Mesendoderm (in vitro differentiated cells): ENCODE results near the gene KYNU.

Experiments used
- DNase-seq: peaks from one replicate; pipeline ENCODE4 v3.0.0; 2013
- H2AK5ac ChIP-seq: 2 replicates; pipeline ENCODE4 v1.6.1; 2013; ENCODE audit warnings: low read length, inconsistent platforms
- H2BK120ac ChIP-seq: 2 replicates; pipeline ENCODE4 v1.6.1; 2013; ENCODE audit warnings: low read depth, mild to moderate bottlenecking, low read length, moderate library complexity, mixed read lengths
- H2BK15ac ChIP-seq: replicated peaks from 2 replicates; pipeline ENCODE4 v1.6.1; 2013; ENCODE audit warnings: low read depth, mild to moderate bottlenecking, moderate library complexity
- H2BK5ac ChIP-seq: 2 replicates; pipeline ENCODE4 v1.6.1; 2013; ENCODE audit warnings: low read length, inconsistent platforms
- H3K18ac ChIP-seq: 2 replicates; pipeline ENCODE4 v1.6.1; 2013; ENCODE audit warnings: mild to moderate bottlenecking, low read length, mixed read lengths
- H3K23ac ChIP-seq: one replicate; pipeline ENCODE4 v1.6.1; 2013; ENCODE audit warnings: low read length
- H3K27ac ChIP-seq: 2 replicates; pipeline ENCODE4 v1.5.1; 2013; ENCODE audit warnings: low read depth, mild to moderate bottlenecking, inconsistent platforms, low read length, moderate library complexity
- H3K27me3 ChIP-seq: 2 replicates; pipeline ENCODE4 v1.6.1; 2013; ENCODE audit warnings: low read length, control low read depth, mild to moderate bottlenecking, inconsistent platforms; ENCODE audit not compliant: insufficient read depth, poor library complexity
- H3K36me3 ChIP-seq: 2 replicates; pipeline ENCODE4 v1.6.1; 2013; ENCODE audit warnings: low read length, inconsistent platforms; ENCODE audit not compliant: control insufficient read depth, insufficient read depth
- H3K4ac ChIP-seq: one replicate; pipeline ENCODE4 v1.6.1; 2013; ENCODE audit warnings: low read depth, mild to moderate bottlenecking, low read length, moderate library complexity
- H3K4me1 ChIP-seq: 2 replicates; pipeline ENCODE4 v1.6.1; 2013; ENCODE audit warnings: low read depth, low read length, inconsistent platforms; ENCODE audit not compliant: control insufficient read depth
- H3K4me2 ChIP-seq: 2 replicates; pipeline ENCODE4 v1.6.1; 2013; ENCODE audit warnings: low read length
- H3K4me3 ChIP-seq: 2 replicates; pipeline ENCODE4 v1.5.1; 2013; ENCODE audit warnings: mild to moderate bottlenecking, low read length
- H3K56ac ChIP-seq: one replicate; pipeline ENCODE4 v1.6.1; 2013; ENCODE audit warnings: low read length
- H3K79me1 ChIP-seq: 2 replicates; pipeline ENCODE4 v1.6.1; 2013; ENCODE audit warnings: low read length, inconsistent platforms
- H3K79me2 ChIP-seq: 2 replicates; pipeline ENCODE4 v1.6.1; 2013; ENCODE audit warnings: mild to moderate bottlenecking, low read length; ENCODE audit not compliant: control insufficient read depth, insufficient read depth
- H3K9ac ChIP-seq: 2 replicates; pipeline ENCODE4 v1.6.1; 2013; ENCODE audit warnings: low read length, inconsistent platforms
- H4K5ac ChIP-seq: one replicate; pipeline ENCODE4 v1.6.1; 2013; ENCODE audit warnings: low read length
- H4K8ac ChIP-seq: one replicate; pipeline ENCODE4 v1.6.1; 2013; ENCODE audit warnings: low read depth, mild to moderate bottlenecking, control low read depth, low read length, moderate library complexity
- WGBS: extraction: QIAGEN DNeasy Blood & Tissue Kit; methylation state at CpG from one replicate; pipeline ENCODE4 v1.1.7; 2013; ENCODE audit warnings: low lambda C conversion rate, missing lambda C conversion rate; ENCODE audit not compliant: insufficient coverage; ENCODE audit errors: extremely low coverage; 5-methylcytosine and 5-hydroxymethylcytosine counted together

The KYNU gene

GRCh38 chr2:142967060-142967459 lies 89.6 kb downstream of the KYNU start:
- DNase-seq = no peak
- Histone ChIP-seq H2BK120ac (no peak overlapping the region), H3K27me3 (no peaks in the 10 kb centered on the region), H3K79me1 (no peaks in the 10 kb centered on the region), H3K4me1 (no peaks in the 10 kb centered on the region), H3K4me2 (no peak overlapping the region), H3K9ac (no peak overlapping the region), H2BK5ac (no peak overlapping the region), H3K18ac (no peak overlapping the region), H3K79me2 (no peaks in the 10 kb centered on the region), H3K23ac (no peak overlapping the region), H3K36me3 (no peaks in the 10 kb centered on the region), H3K4ac (no peak overlapping the region), H3K4me3 (no peak overlapping the region), H3K56ac (no peak overlapping the region), H4K5ac (no peak overlapping the region), H2BK15ac (no peak overlapping the region), H2AK5ac (no peak overlapping the region), H3K27ac (no peak overlapping the region), H4K8ac (no peak overlapping the region)
- no CpG with 5 or more reads among the region's 1 CpG for WGBS

GRCh38 chr2:142973160-142973821 lies 95.8 kb downstream of the KYNU start:
- no CpG with 5 or more reads among the region's 4 CpGs for WGBS
- Histone ChIP-seq H2AK5ac (no peak overlapping the region), H3K4me1 (peaks cover 5% of the 10 kb centered on the region), H3K79me2 (no peaks in the 10 kb centered on the region), H3K9ac (no peak overlapping the region), H3K27me3 (no peaks in the 10 kb centered on the region), H2BK5ac (peak overlapping the region; percentile 33), H3K4me3 (no peak overlapping the region), H4K5ac (no peak overlapping the region), H3K4me2 (no peak overlapping the region), H3K27ac (peak overlapping the region; percentile 48), H2BK120ac (peak overlapping the region; percentile 85), H2BK15ac (no peak overlapping the region), H3K79me1 (no peaks in the 10 kb centered on the region), H3K56ac (peak overlapping the region; percentile 45), H3K18ac (peak overlapping the region; percentile 44), H3K4ac (no peak overlapping the region), H3K36me3 (no peaks in the 10 kb centered on the region), H4K8ac (peak overlapping the region; percentile 65), H3K23ac (no peak overlapping the region)
- DNase-seq = peak; percentile 25

GRCh38 chr2:142973822-142974207 lies 96.4 kb downstream of the KYNU start:
- no peaks in the 10 kb centered on the region for H3K79me1 ChIP-seq
- H3K4ac ChIP-seq = no peak overlapping the region
- no peak for DNase-seq
- peaks cover 5% of the 10 kb centered on the region for H3K4me1 ChIP-seq
- no peak overlapping the region for H4K5ac ChIP-seq
- H2BK120ac ChIP-seq = peak overlapping the region; percentile 14
- H3K27ac ChIP-seq = peak overlapping the region; percentile 94
- WGBS = no CpG with 5 or more reads among the region's 4 CpGs
- peak overlapping the region; percentile 77 for H2BK5ac ChIP-seq
- H2BK15ac ChIP-seq = no peak overlapping the region
- no peak overlapping the region for H4K8ac ChIP-seq
- H3K56ac ChIP-seq = peak overlapping the region; percentile 69
- H3K27me3 ChIP-seq = no peaks in the 10 kb centered on the region
- no peak overlapping the region for H2AK5ac ChIP-seq
- no peaks in the 10 kb centered on the region for H3K79me2 ChIP-seq
- H3K23ac ChIP-seq = no peak overlapping the region
- peak overlapping the region; percentile 30 for H3K18ac ChIP-seq
- no peak overlapping the region for H3K4me3 ChIP-seq
- H3K4me2 ChIP-seq = no peak overlapping the region
- H3K36me3 ChIP-seq = no peaks in the 10 kb centered on the region
- peak overlapping the region; percentile 14 for H3K9ac ChIP-seq

GRCh38 chr2:142974288-142975024 lies 97.0 kb downstream of the KYNU start:
- H4K8ac ChIP-seq = no peak overlapping the region
- DNase-seq = peak; percentile 86
- no peak overlapping the region for H4K5ac ChIP-seq
- H3K27ac ChIP-seq = peak overlapping the region; percentile 94
- WGBS = no CpG with 5 or more reads among the region's 3 CpGs
- H3K27me3 ChIP-seq = no peaks in the 10 kb centered on the region
- H3K4ac ChIP-seq = no peak overlapping the region
- H3K56ac ChIP-seq = peak overlapping the region; percentile 69
- no peak overlapping the region for H3K4me3 ChIP-seq
- no peak overlapping the region for H3K4me2 ChIP-seq
- H3K36me3 ChIP-seq = no peaks in the 10 kb centered on the region
- H3K9ac ChIP-seq = peak overlapping the region; percentile 14
- H2AK5ac ChIP-seq = no peak overlapping the region
- H2BK15ac ChIP-seq = peak overlapping the region; percentile 57
- no peaks in the 10 kb centered on the region for H3K79me2 ChIP-seq
- peak overlapping the region; percentile 83 for H2BK120ac ChIP-seq
- H3K4me1 ChIP-seq = peaks cover 5% of the 10 kb centered on the region
- no peak overlapping the region for H3K23ac ChIP-seq
- peak overlapping the region; percentile 80 for H3K18ac ChIP-seq
- peak overlapping the region; percentile 77 for H2BK5ac ChIP-seq
- no peaks in the 10 kb centered on the region for H3K79me1 ChIP-seq

- peak overlapping the region; percentile 71 for H2AK5ac ChIP-seq
- H2BK15ac ChIP-seq = no peak overlapping the region
- no peaks in the 10 kb centered on the region for H3K79me1 ChIP-seq
- H2BK5ac ChIP-seq = peak overlapping the region; percentile 86
- no peak overlapping the region for H3K4ac ChIP-seq
- no peaks in the 10 kb centered on the region for H3K79me2 ChIP-seq
- no peak overlapping the region for H4K8ac ChIP-seq
- H3K23ac ChIP-seq = no peak overlapping the region
- WGBS = no CpG with 5 or more reads among the region's 1 CpG
- H2BK120ac ChIP-seq = peak overlapping the region; percentile 83
- no peak overlapping the region for H3K9ac ChIP-seq
- peak overlapping the region; percentile 69 for H3K56ac ChIP-seq
- no peak overlapping the region for H3K4me3 ChIP-seq
- no peak overlapping the region for H3K4me2 ChIP-seq
- peaks cover 5% of the 10 kb centered on the region for H3K4me1 ChIP-seq
- H3K27me3 ChIP-seq = no peaks in the 10 kb centered on the region
- peak overlapping the region; percentile 94 for H3K27ac ChIP-seq
- peak overlapping the region; percentile 15 for H3K18ac ChIP-seq
- DNase-seq = peak; percentile 67
- no peak overlapping the region for H4K5ac ChIP-seq
- no peaks in the 10 kb centered on the region for H3K36me3 ChIP-seq
Measured at GRCh38 chr2:142975239-142975638, 97.8 kb downstream of the KYNU start.
